OCI-LY3 (cell line): ENCODE measurements around the gene MGA.

Experiments used
- H2AFZ ChIP-seq: fragments of 200-600, 300-600 bp; shearing (Covaris generic); 2 replicates; pipeline ENCODE4 v1.6.0; 2014; ENCODE audit warnings: antibody characterized with exemption, low read depth, low read length
- H3K27ac ChIP-seq: fragments of 200-600, 300-600 bp; sonication (generic); 2 replicates; pipeline ENCODE4 v1.5.1; 2014; ENCODE audit warnings: mild to moderate bottlenecking, low read length, moderate library complexity, mixed read lengths
- H3K27me3 ChIP-seq: fragments of 200-600, 300-600 bp; sonication (generic); 2 replicates; pipeline ENCODE4 v1.6.1; 2014; ENCODE audit warnings: low read depth, low read length, mixed read lengths
- H3K36me3 ChIP-seq: fragments of 200-600, 300-600 bp; sonication (generic); replicated peaks from 2 replicates; pipeline ENCODE3; 2014; ENCODE audit warnings: low read depth, low read length, mixed read lengths
- H3K4me1 ChIP-seq: fragments of 300-600, 200-600 bp; sonication (generic); 2 replicates; pipeline ENCODE4 v1.6.1; 2014; ENCODE audit warnings: low read length, mixed read lengths
- H3K4me2 ChIP-seq: fragments of 200-600, 300-600 bp; sonication (generic); 2 replicates; pipeline ENCODE4 v1.6.1; 2014; ENCODE audit warnings: low read length, mixed read lengths
- H3K4me3 ChIP-seq: fragments of 300-600, 200-600 bp; sonication (generic); 2 replicates; pipeline ENCODE4 v1.5.1; 2014; ENCODE audit warnings: antibody characterized with exemption, mild to moderate bottlenecking, low read length, moderate library complexity
- H3K79me2 ChIP-seq: fragments of 300-600, 200-600 bp; shearing (Covaris generic); 2 replicates; pipeline ENCODE4 v1.6.1; 2014; ENCODE audit warnings: mild to moderate bottlenecking, low read length, mixed read lengths
- H3K9ac ChIP-seq: fragments of 300-600, 200-600 bp; shearing (Covaris generic); 2 replicates; pipeline ENCODE4 v1.6.0; 2014; ENCODE audit warnings: mild to moderate bottlenecking, low read length, moderate library complexity
- H3K9me3 ChIP-seq: fragments of 200-600, 300-600 bp; shearing (Covaris generic); 2 replicates; pipeline ENCODE4 v1.6.1; 2014; ENCODE audit warnings: low read length, mixed read lengths; ENCODE audit not compliant: insufficient read depth
- H4K20me1 ChIP-seq: fragments of 200-600, 300-600 bp; sonication (generic); 2 replicates; pipeline ENCODE4 v1.6.1; 2016; ENCODE audit warnings: low read length, mixed read lengths; ENCODE audit not compliant: insufficient read depth
- CTCF ChIP-seq: fragments of 200-600, 300-600 bp; sonication (generic); IDR thresholded peaks from 2 replicates; pipeline ENCODE4 v1.5.1; 2014; ENCODE audit warnings: antibody characterized with exemption, low read length, low read depth
- EZH2phosphoT487 ChIP-seq: fragments of 200-600 bp; shearing (Covaris generic); IDR thresholded peaks from 2 replicates; pipeline ENCODE4 v1.6.1; 2018; ENCODE audit warnings: antibody characterized with exemption, mixed run types, low read depth

Gene MGA

DNA sequence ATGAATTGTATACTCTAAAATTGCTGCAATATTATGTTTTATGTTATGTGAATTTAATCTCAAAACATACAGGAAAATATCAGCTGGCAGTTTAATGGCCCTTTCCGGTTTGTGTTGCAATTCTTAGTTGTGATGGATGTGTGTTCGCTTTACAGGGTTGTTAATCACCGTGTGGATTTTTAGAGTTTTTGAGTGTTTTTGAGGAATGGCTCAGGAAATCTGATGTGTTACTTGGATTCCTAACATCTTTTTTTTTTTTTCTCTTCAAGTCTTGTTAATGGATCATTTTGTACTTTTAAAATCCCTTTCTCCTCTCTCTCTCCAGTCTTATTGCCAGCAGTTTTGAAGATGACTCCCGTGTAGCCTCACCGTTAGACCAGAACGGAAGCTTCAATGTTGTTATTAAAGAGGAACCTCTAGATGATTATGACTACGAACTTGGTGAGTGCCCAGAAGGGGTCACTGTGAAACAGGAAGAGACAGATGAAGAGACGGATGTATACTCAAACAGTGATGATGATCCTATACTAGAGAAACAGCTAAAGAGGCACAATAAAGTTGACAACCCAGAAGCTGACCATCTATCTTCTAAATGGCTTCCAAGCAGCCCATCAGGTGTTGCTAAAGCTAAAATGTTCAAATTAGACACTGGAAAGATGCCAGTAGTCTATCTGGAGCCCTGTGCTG, 35.7 kb downstream of the MGA start:
- Histone ChIP-seq H3K27ac (no peak overlapping the region; the same call in 1 of the 2 replicates), H3K4me2 (peak overlapping the region; percentile 66), H2AFZ (no peak overlapping the region), H4K20me1 (peaks cover 21% of the 10 kb centered on the region), H3K27me3 (no peaks in the 10 kb centered on the region), H3K4me1 (peaks cover 18% of the 10 kb centered on the region), H3K9me3 (no peaks in the 10 kb centered on the region), H3K4me3 (peak overlapping the region; percentile 44), H3K9ac (no peak overlapping the region), H3K79me2 (peaks cover 67% of the 10 kb centered on the region), H3K36me3 (peaks cover 10% of the 10 kb centered on the region)
- no peak for TF ChIP-seq EZH2phosphoT487
- TF ChIP-seq CTCF = peak; percentile 74

DNA sequence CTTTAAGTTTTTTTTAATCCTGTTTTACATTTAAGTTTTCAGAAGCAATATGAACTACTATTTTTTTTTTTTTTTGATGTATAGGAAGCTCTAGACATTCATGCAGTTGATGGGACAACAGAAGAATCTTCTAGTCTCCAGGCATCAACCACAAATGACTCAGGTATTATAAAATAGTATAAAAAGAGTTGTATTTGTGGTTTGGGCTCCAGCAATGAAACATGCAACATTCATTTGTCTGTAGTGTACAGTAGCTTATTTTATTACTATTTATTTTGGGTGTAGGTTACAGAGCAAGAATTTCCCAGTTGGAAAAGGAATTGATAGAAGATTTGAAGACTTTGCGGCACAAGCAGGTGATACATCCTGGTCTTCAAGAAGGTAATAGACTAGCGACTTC, 38.6 kb downstream of the MGA start:
- Histone ChIP-seq H3K79me2 (peaks cover 48% of the 10 kb centered on the region), H3K27ac (no peak overlapping the region), H3K4me2 (no peak overlapping the region), H3K36me3 (peaks cover 17% of the 10 kb centered on the region), H3K9ac (no peak overlapping the region), H4K20me1 (peaks cover 7% of the 10 kb centered on the region), H3K27me3 (no peaks in the 10 kb centered on the region), H3K4me3 (no peak overlapping the region), H2AFZ (no peak overlapping the region), H3K9me3 (no peaks in the 10 kb centered on the region), H3K4me1 (peaks cover 18% of the 10 kb centered on the region)
- TF ChIP-seq CTCF (no peak), EZH2phosphoT487 (no peak)

- Histone ChIP-seq H3K9me3 (no peaks in the 10 kb centered on the region), H3K79me2 (peaks cover 18% of the 10 kb centered on the region), H2AFZ (no peak overlapping the region), H3K9ac (no peak overlapping the region), H3K4me2 (no peak overlapping the region), H4K20me1 (no peaks in the 10 kb centered on the region), H3K27me3 (no peaks in the 10 kb centered on the region), H3K27ac (no peak overlapping the region), H3K4me3 (no peak overlapping the region), H3K36me3 (peaks cover 11% of the 10 kb centered on the region), H3K4me1 (peaks cover 6% of the 10 kb centered on the region; the same call in 1 of the 2 replicates)
- TF ChIP-seq CTCF = no peak
- no peak for TF ChIP-seq EZH2phosphoT487
Measured at GRCh38 chr15:41703120-41703519, 42.9 kb downstream of the MGA start.

DNA sequence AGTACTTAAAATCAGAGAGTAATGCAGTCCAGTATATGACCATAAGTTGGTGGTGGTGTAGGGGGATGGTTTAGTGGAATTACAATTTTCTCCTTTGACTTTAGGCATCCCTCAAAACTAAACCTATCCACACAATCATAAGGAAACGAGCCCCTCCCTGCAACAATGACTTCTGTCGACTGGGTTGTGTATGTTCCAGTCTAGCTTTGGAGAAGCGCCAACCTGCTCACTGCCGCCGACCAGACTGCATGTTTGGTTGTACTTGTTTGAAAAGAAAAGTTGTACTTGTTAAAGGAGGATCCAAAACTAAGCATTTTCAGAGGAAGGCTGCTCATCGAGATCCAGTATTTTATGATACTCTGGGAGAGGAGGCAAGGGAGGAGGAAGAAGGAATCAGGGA, 52.8 kb downstream of the MGA start:
- peaks cover 22% of the 10 kb centered on the region for H3K36me3 ChIP-seq
- TF ChIP-seq EZH2phosphoT487 (no peak), CTCF (no peak)
- no peak overlapping the region for H2AFZ ChIP-seq
- no peaks in the 10 kb centered on the region for H3K9me3 ChIP-seq
- no peak overlapping the region for H3K4me3 ChIP-seq
- H3K79me2 ChIP-seq = no peaks in the 10 kb centered on the region
- H4K20me1 ChIP-seq = no peaks in the 10 kb centered on the region
- no peak overlapping the region for H3K9ac ChIP-seq
- H3K27me3 ChIP-seq = no peaks in the 10 kb centered on the region
- no peaks in the 10 kb centered on the region for H3K4me1 ChIP-seq
- no peak overlapping the region for H3K27ac ChIP-seq
- H3K4me2 ChIP-seq = no peak overlapping the region
